Activated naive CD8-positive, alpha-beta T cell (primary cell): Measurements from ENCODE around the gene NAMPT.
"Not testable (repeated sequence)": the region's sequence is repeated elsewhere in the genome, so short reads cannot be mapped to it uniquely, and the experiment has no call there.

ENCODE experiments used
- H3K27ac Mint-ChIP-seq: one replicate; pipeline ENCODE4 v1.8.0; 2021; ENCODE audit warnings: mixed read lengths
- H3K27me3 Mint-ChIP-seq: one replicate; pipeline ENCODE4 v1.8.0; 2021; ENCODE audit warnings: mixed read lengths
- H3K36me3 Mint-ChIP-seq: one replicate; pipeline ENCODE4 v1.8.0; 2021; ENCODE audit warnings: mixed read lengths
- H3K4me1 Mint-ChIP-seq: one replicate; pipeline ENCODE4 v1.8.0; 2021; ENCODE audit warnings: low read depth, mixed read lengths
- H3K4me3 Mint-ChIP-seq: one replicate; pipeline ENCODE4 v1.8.0; 2021; ENCODE audit warnings: mild to moderate bottlenecking, mixed read lengths
- H3K9me3 Mint-ChIP-seq: one replicate; pipeline ENCODE4 v1.8.0; 2021; ENCODE audit warnings: low read depth, mixed read lengths

NAMPT gene

DNA sequence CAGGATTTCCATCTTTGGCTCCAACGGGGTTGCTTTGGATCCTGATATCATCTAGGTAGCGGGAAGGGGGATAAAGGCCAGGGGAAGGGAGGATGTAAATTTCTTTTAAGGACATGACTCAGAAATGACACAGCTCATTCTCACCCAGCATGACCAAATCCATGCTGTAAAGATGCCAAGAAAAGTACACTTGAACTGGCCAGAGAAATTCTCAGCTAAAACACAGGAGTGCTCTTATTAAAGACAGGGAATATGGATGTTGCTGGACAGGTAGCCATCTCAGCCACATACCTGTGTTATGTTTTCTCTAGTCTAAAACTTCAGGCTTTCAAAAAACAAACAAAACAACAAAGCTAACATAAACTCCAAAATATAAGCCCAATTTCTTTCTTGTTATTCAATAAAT, 68.3 kb downstream of the NAMPT start:
- no peak overlapping the region for H3K4me3 Mint-ChIP-seq
- H3K36me3 Mint-ChIP-seq: no peaks in the 10 kb centered on the region
- no peaks in the 10 kb centered on the region for H3K27me3 Mint-ChIP-seq
- H3K27ac Mint-ChIP-seq: no peak overlapping the region
- H3K9me3 Mint-ChIP-seq: no peaks in the 10 kb centered on the region
- H3K4me1 Mint-ChIP-seq: no peaks in the 10 kb centered on the region

- no peaks in the 10 kb centered on the region for H3K27me3 Mint-ChIP-seq
- no peaks in the 10 kb centered on the region for H3K36me3 Mint-ChIP-seq
- H3K4me3 Mint-ChIP-seq: no peak overlapping the region
- H3K4me1 Mint-ChIP-seq: no peaks in the 10 kb centered on the region
- H3K9me3 Mint-ChIP-seq: no peaks in the 10 kb centered on the region
- no peak overlapping the region for H3K27ac Mint-ChIP-seq
These were observed 68.8 kb downstream of the NAMPT start for GRCh38 chr7:106215868-106216516.

- not testable (repeated sequence) for H3K27me3 Mint-ChIP-seq, H3K4me3 Mint-ChIP-seq, H3K36me3 Mint-ChIP-seq, H3K9me3 Mint-ChIP-seq, H3K27ac Mint-ChIP-seq, H3K4me1 Mint-ChIP-seq
These were observed 75.8 kb downstream of the NAMPT start for GRCh38 chr7:106208944-106209343.

DNA sequence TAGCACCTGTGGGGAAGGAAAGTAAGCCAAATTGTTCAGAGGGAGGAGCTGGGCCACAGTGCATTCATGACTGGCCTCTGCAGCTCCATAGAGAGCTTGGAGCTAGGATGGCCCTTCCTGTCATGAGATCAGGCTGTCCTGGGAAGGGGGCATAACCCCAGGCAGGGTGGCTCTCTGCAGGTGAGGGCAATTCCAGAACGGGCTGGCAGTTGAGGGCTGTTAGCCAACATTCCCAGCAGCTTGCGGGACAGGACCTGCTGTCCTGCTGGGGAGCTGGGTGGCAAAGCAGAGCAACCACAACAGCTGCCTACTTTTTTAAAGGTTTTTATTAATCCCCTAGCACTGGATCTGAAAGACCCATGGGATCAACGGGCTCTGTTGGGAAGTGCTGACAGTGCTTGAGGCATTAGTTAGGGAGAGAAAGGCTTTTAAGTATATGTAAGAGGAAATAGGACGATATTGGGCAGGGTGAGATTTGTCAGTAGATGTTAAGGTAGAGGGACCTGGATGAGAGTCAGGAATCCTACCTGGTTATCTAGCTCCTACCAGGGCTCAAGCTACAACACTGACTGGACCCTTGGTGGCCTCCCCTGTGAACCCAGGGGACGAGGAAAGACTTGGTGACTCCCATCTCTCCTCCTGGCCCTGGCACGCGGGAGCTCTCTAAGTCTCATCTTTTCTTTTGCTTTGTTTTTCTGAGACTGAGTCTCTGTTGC, 77.8 kb downstream of the NAMPT start:
- H3K9me3 Mint-ChIP-seq: no peaks in the 10 kb centered on the region
- H3K4me3 Mint-ChIP-seq: no peak overlapping the region
- no peaks in the 10 kb centered on the region for H3K36me3 Mint-ChIP-seq
- H3K27me3 Mint-ChIP-seq: peaks cover 8% of the 10 kb centered on the region
- no peaks in the 10 kb centered on the region for H3K4me1 Mint-ChIP-seq
- no peak overlapping the region for H3K27ac Mint-ChIP-seq

DNA sequence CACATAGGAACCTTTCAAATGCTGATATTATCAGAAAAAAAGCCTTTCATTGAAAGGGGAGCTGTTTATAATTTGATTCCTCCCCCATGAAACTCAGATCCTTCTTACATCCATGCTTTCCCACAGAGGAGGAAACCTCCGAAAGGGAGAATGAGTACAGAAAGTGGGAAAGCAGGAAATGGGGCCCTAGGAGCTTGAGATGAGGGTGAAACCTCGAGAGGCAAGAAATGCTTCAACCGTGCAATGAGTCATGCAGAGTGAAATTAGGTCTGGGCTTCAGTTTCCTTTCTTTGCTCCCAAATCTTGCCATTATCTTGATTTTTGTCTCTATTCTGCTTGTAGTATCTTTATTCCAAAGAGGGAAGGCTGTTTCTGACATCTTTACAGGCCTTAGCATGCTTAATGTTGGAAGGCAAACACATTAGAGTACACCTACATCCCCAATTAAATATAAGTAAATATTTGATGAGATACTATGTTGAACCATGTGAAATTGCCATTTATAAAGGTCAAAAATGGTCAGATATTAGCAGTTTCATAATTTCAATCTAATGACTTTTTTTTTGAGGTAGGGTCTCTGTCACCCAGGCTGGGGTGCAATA, 79.1 kb downstream of the NAMPT start:
- Mint-ChIP-seq H3K4me1 (no peaks in the 10 kb centered on the region), H3K4me3 (no peak overlapping the region), H3K36me3 (no peaks in the 10 kb centered on the region), H3K27ac (no peak overlapping the region), H3K27me3 (peaks cover 8% of the 10 kb centered on the region), H3K9me3 (no peaks in the 10 kb centered on the region)

- Mint-ChIP-seq H3K27me3 (peaks cover 9% of the 10 kb centered on the region), H3K36me3 (no peaks in the 10 kb centered on the region)
These were observed 81.3 kb downstream of the NAMPT start for GRCh38 chr7:106203473-106203872.

DNA sequence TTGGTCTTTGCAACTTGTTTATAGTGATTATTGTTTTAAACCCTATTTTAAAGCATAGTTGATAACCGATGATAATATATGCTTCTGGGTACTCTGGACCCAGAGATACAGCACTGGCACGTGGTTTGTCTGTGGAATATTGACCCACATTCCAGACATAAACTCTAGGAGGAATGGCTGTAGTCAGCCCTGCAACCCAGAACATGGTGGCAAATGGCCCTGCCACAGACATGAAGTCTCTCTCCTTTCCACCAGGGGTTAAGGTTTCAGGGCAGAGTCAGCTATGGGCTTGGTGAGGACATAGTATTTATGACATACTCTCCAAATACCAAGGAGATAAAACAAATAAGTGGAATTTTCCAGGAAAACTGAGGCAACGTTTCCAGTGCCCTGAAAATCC, 83.6 kb downstream of the NAMPT start:
- no peaks in the 10 kb centered on the region for H3K9me3 Mint-ChIP-seq
- H3K36me3 Mint-ChIP-seq: no peaks in the 10 kb centered on the region
- H3K4me1 Mint-ChIP-seq: no peaks in the 10 kb centered on the region
- no peak overlapping the region for H3K27ac Mint-ChIP-seq
- no peak overlapping the region for H3K4me3 Mint-ChIP-seq
- H3K27me3 Mint-ChIP-seq: peaks cover 7% of the 10 kb centered on the region

More at GRCh38 chr7:106203473-106203872, 81.3 kb downstream of the NAMPT start:
- Mint-ChIP-seq H3K9me3 (no peaks in the 10 kb centered on the region), H3K4me3 (no peak overlapping the region), H3K4me1 (no peaks in the 10 kb centered on the region), H3K27ac (no peak overlapping the region)

DNA sequence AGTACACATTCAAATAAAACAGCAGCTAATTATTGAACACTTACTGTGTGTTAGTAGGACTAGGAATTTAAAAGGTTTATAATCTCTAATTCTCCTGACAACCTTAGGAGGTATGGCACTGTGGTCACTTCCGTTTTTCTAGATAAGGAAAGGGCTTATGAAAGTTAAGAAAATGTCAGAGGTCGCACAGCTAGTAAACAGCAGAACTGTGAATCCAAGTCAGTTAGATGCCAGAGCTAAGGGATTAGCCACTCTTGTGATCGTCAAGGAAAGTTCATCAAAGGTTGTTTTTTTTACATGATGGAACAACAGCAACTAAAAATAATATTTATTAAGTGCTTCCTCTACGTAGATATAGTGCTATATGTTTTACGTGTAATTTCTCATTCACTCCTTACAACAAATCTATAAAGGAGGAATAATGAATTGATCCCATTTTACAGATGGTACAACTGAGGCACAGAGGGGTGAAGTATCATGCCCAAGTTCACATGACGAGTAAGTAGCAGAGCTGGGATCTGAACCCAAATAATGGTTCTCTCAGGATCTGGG, 84.9 kb downstream of the NAMPT start:
- Mint-ChIP-seq H3K27me3 (peaks cover 16% of the 10 kb centered on the region), H3K4me3 (no peak overlapping the region), H3K4me1 (no peaks in the 10 kb centered on the region), H3K9me3 (no peaks in the 10 kb centered on the region), H3K27ac (no peak overlapping the region), H3K36me3 (no peaks in the 10 kb centered on the region)

DNA sequence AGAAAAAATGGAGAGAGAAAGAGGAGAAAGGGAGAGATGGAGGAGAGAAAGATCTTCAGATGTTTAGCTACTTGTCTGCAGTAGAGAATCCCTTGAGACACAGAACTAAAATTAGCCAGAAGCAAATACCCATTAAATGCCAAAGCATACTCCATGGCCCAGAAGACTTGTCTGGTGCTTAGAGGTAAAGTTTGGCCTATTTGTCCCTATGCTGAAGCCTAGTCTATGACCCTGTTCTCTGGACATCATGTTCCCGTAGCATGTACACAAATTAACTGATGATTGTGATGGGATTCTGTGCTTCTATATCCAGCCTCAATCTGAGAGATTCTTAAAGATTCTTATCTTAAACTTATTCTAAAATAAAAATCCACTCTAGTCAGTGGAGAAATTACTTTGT, 85.8 kb downstream of the NAMPT start:
- Mint-ChIP-seq H3K9me3 (no peaks in the 10 kb centered on the region), H3K4me1 (no peaks in the 10 kb centered on the region), H3K36me3 (no peaks in the 10 kb centered on the region), H3K4me3 (no peak overlapping the region), H3K27ac (no peak overlapping the region), H3K27me3 (peaks cover 21% of the 10 kb centered on the region)
